Measurements from ENCODE around the gene ARPC2. TPM values are rescaled to one million over a fixed set of nuclear protein-coding genes. Genes with fewer than 3 reads are reported as not detected.

Gene ARPC2
- total and polyA plus RNA-seq, 2 of the 13 experiments (the other 11 are each of a cell fraction or from before 2014, with no cell fraction given): 168 to 303 TPM

- TF ChIP-seq THAP9 (CRISPR knock-in tag; IDR thresholded peaks at IDR 0.05; ENCODE audit: borderline replicate concordance): peak; percentile 71; the same call in 1 of the 2 replicates
- no peak for TF ChIP-seq KDM1A (CRISPR knock-in tag; IDR thresholded peaks at IDR 0.05)
- TF ChIP-seq SETDB1 (CRISPR knock-in tag; IDR thresholded peaks at IDR 0.05; ENCODE audit: borderline replicate concordance): no peak
- TF ChIP-seq PHF21A (CRISPR knock-in tag; IDR thresholded peaks at IDR 0.05): 0 out of 2 replicates have a peak, but pooled peaks have one; percentile 41
- TF ChIP-seq NR2F6 (IDR thresholded peaks at IDR 0.05): no peak
- TF ChIP-seq NR2F6 (CRISPR knock-in tag; IDR thresholded peaks at IDR 0.05): peak; percentile 13; the same call in 1 of the 2 replicates
- no peak for TF ChIP-seq ZNF512 (CRISPR knock-in tag; IDR thresholded peaks at IDR 0.05)
- TF ChIP-seq SP140L (CRISPR knock-in tag; IDR thresholded peaks at IDR 0.05; ENCODE audit: borderline replicate concordance): 0 out of 2 replicates have a peak, but pooled peaks have one; percentile 84
- no peak for TF ChIP-seq ZSCAN30 (CRISPR knock-in tag; IDR thresholded peaks at IDR 0.05)
- peak; percentile 62 for TF ChIP-seq NR2C2 (CRISPR knock-in tag; IDR thresholded peaks at IDR 0.05; ENCODE audit: borderline replicate concordance)
- 0 out of 2 replicates have a peak, but pooled peaks have one; percentile 40 for TF ChIP-seq PAWR (CRISPR knock-in tag; IDR thresholded peaks at IDR 0.05; ENCODE audit: borderline replicate concordance)
- no peak for TF ChIP-seq ZNF10 (CRISPR knock-in tag; IDR thresholded peaks at IDR 0.05; ENCODE audit: borderline replicate concordance, low read depth)
- TF ChIP-seq SIN3A (IDR thresholded peaks at IDR 0.05; ENCODE audit: borderline replicate concordance, low read depth, low read length): peak; percentile 81
- no peak for TF ChIP-seq ELF4 (CRISPR knock-in tag; IDR thresholded peaks at IDR 0.05; ENCODE audit: borderline replicate concordance)
- no peak for TF ChIP-seq HNRNPUL1 (IDR thresholded peaks at IDR 0.05; ENCODE audit: low read depth, low read length)
- TF ChIP-seq KDM6A (CRISPR knock-in tag; IDR thresholded peaks at IDR 0.05; ENCODE audit: low read depth): no peak
- no peak for TF ChIP-seq ZNF597 (CRISPR knock-in tag; IDR thresholded peaks at IDR 0.05)
- peak; percentile 63; the same call in 1 of the 2 replicates for TF ChIP-seq MEF2D (CRISPR knock-in tag; IDR thresholded peaks at IDR 0.05)
- peak; percentile 89 for TF ChIP-seq KMT2A (CRISPR knock-in tag; IDR thresholded peaks at IDR 0.05)
- no peak; the same call in 1 of the 2 replicates for TF ChIP-seq KDM4B (CRISPR knock-in tag; IDR thresholded peaks at IDR 0.05)
- no peak for TF ChIP-seq NR3C1 (CRISPR knock-in tag; IDR thresholded peaks at IDR 0.05)
- TF ChIP-seq ZNF276 (CRISPR knock-in tag; IDR thresholded peaks at IDR 0.05; ENCODE audit: low read depth): 0 out of 2 replicates have a peak, but pooled peaks have one; percentile 30
- TF ChIP-seq RELA (CRISPR knock-in tag; IDR thresholded peaks at IDR 0.05): no peak
- TF ChIP-seq SAP130 (CRISPR knock-in tag; IDR thresholded peaks at IDR 0.05; ENCODE audit: low read depth): peak; percentile 92
These were observed at the start of gene ARPC2 (continued) for GRCh38 chr2:218216674-218217359.
